ENCODE results near the gene SLC6A3.

SLC6A3 gene

DNA sequence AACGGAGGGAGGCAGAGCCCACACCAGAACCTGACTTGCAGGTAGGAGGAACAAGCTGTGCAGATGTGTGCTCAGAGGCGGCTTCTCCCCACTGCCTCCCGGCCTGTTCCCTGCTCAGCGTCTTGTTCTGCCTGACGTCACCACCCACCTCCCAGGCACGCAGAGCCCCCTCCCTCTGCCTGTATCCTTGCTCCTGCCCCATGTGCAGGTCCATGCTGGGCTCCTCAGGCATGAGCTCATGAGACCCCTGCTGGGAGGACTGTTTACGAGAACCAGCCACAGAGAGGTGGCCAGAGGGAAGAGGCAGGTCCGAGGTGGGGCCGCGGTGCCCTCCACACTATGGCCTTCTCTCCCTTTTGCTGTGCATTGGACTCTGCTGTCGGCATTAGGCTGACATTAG lies 45.5 kb downstream of the SLC6A3 start:
- peaks cover 31% of the 10 kb centered on the region for H3K27me3 ChIP-seq
- no peak for DNase-seq

DNA sequence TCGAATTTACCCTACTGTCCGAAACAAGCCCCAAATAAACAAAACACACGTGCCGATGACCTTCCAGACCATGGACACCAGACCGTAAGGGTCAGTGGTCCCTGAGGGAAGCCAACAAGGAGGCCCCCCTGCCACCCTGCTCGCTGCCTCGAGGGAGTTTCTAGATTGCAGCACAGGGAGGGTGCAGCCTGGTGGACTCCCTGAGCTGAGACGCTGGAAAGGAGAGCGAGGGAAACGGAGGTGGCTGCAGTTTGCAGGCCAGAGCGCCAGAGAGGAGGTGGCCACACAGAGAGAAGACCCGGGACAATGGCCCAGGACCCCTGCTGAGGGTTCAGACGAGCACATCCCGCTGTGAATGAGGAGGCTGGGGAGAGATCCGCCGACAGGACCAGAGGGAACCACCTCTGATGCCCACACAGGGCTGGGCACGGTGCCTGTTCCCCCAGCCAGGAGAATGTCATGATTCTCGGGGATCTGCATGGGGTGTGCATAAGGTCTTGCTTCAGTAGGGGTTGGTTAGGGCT lies 48.9 kb downstream of the SLC6A3 start:
- TF ChIP-seq, protein P1, sequence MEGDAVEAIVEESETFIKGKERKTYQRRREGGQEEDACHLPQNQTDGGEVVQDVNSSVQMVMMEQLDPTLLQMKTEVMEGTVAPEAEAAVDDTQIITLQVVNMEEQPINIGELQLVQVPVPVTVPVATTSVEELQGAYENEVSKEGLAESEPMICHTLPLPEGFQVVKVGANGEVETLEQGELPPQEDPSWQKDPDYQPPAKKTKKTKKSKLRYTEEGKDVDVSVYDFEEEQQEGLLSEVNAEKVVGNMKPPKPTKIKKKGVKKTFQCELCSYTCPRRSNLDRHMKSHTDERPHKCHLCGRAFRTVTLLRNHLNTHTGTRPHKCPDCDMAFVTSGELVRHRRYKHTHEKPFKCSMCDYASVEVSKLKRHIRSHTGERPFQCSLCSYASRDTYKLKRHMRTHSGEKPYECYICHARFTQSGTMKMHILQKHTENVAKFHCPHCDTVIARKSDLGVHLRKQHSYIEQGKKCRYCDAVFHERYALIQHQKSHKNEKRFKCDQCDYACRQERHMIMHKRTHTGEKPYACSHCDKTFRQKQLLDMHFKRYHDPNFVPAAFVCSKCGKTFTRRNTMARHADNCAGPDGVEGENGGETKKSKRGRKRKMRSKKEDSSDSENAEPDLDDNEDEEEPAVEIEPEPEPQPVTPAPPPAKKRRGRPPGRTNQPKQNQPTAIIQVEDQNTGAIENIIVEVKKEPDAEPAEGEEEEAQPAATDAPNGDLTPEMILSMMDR (IDR thresholded peaks at IDR 0.05; ENCODE audit: low read depth, low read length): no peak
- Histone ChIP-seq H3K4me1 (no peaks in the 10 kb centered on the region), H3K27me3 (peaks cover 48% of the 10 kb centered on the region), H3K4me3 (ENCODE audit: low read depth, low read length) (no peak overlapping the region), H3K36me3 (no peaks in the 10 kb centered on the region), H3K9me3 (no peaks in the 10 kb centered on the region)
- DNase-seq: no peak

More for the DNA sequence above, 45.5 kb downstream of the SLC6A3 start:
- Histone ChIP-seq H3K4me3 (ENCODE audit: low read depth, low read length) (no peak overlapping the region), H3K9me3 (no peaks in the 10 kb centered on the region), H3K36me3 (no peaks in the 10 kb centered on the region), H3K4me1 (peaks cover 6% of the 10 kb centered on the region)
- TF ChIP-seq, protein P1 (IDR thresholded peaks at IDR 0.05; ENCODE audit: low read depth, low read length): no peak

DNA sequence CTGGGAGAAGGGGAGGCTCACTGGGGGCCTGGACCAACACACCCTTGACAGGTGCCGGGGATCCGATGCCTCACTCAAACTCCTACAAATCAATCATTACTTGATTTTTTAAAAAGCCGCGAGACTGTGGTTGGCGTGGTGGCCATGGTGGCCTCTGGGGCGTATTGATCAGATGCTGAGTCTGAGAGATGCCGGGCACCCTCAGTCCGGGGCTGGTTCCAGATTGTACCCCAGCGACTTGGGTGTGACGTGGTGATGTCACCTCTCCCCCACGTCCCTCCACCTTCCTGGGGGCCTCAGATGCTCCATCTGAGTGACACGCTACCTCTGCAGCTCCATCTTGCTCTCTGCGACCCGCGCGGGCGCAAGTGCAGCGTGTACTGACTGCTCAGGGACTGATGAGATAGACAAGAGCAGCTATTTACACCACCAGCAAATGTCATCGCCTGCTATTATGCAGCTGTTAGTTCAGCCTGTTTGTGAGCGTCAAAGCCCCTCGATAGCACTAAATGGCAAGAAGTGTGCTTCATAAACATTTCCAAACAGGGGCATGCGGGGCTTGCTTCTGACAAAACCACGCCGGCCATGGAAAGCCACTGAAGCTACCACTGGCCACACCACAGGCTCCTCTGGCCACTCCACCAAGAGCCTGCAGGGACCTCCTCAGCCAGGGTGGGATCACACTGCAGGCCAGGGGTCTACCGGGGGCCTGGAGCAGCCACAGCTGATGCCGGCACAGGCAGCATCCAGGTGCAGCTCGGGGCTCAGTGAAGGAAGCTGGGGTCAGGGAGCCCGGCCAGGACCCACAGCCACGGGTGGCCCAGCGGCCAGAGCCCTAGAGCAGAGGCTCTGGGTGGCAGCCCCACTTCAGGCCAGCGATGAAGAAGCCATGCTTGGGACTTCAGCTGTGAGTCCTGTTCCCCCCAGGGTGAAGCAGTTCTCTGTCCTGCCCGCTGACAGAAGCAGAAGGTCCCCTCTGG lies 50.1 kb downstream of the SLC6A3 start:
- H3K27me3 ChIP-seq: peaks cover 58% of the 10 kb centered on the region
- no peaks in the 10 kb centered on the region for H3K9me3 ChIP-seq
- no peaks in the 10 kb centered on the region for H3K4me1 ChIP-seq
- H3K36me3 ChIP-seq: no peaks in the 10 kb centered on the region
- TF ChIP-seq, protein P1 (IDR thresholded peaks at IDR 0.05; ENCODE audit: low read depth, low read length): no peak
- no peak for DNase-seq
- no peak overlapping the region for H3K4me3 ChIP-seq (ENCODE audit: low read depth, low read length)

DNA sequence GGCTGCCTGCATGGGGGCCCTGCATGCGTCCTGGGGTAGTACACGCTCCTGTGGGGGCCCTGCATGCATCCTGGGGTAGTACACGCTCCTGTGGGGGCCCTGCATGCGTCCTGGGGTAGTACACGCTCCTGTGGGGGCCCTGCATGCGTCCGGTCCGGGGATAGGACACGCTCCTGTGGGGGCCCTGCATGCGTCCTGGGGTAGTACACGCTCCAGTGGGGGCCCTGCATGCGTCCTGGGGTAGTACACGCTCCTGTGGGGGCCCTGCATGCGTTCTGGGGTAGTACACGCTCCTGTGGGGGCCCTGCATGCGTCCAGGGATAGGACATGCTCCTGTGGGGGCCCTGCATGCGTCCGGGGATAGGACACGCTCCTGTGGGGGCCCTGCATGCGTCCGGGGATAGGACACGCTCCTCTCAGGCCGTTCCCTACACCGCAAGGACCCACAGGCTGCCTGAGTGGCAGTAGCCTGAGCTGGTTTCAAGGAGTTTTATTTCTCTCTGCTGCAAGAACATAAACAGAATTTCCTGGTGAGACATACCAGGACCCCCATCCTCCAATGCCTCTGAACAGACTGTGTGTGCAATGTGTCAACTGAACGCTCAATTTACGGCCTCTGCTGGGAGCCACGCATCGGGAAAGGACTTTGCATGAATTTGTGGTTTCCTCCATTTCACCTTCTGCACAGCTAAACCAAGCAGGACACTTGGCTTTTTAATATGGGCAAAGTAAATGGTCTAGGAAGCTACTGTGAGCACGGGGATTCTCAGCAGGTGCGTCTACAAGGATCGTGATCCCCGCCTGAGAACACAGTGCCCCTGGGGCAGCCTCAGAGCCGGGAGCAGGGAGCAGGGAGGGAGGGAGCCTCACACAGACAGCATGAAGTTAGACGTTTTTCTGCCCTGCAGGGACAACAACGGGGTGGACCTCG lies 51.4 kb downstream of the SLC6A3 start:
- DNase-seq: no peak
- no peaks in the 10 kb centered on the region for H3K36me3 ChIP-seq
- H3K9me3 ChIP-seq: no peaks in the 10 kb centered on the region
- no peaks in the 10 kb centered on the region for H3K4me1 ChIP-seq
- TF ChIP-seq, protein P1 (IDR thresholded peaks at IDR 0.05; ENCODE audit: low read depth, low read length): no peak
- H3K4me3 ChIP-seq (ENCODE audit: low read depth, low read length): no peak overlapping the region
- peaks cover 68% of the 10 kb centered on the region for H3K27me3 ChIP-seq

DNA sequence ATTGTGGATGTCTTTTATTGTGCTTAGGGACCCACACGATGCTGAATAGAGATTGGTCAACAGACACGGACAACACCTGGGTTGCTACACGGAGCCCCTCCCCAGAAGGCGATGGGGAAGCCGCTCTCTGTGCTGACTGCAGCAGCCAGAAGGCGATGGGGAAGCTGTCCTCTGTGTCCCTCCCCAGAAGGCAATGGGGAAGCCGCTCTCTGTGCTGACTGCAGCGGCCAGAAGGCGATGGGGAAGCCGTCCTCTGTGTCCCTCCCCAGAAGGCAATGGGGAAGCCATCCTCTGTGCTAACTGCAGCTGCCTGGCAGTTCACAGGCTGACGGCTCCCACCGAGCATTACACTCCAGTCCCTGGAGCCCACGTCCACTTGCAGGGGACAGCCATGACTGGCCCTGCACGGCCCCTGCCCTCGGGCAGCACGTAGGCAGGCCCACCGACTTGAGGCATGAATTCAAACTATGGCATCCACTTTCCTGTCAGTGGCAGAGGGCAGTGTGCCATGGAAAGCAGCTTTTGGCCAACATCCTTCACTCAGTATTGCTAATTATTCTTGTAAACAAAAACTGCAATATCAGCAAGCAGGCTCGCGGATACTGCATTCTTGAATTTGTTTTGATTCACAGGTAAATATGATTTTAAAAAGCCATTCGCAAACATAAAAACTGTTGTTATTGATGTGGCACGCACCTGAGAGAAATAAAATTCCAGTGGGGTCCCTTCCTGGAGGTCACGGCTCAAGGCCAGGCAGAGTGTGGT lies 52.3 kb downstream of the SLC6A3 start:
- no peak for DNase-seq
- Histone ChIP-seq H3K9me3 (no peaks in the 10 kb centered on the region), H3K4me3 (ENCODE audit: low read depth, low read length) (no peak overlapping the region), H3K4me1 (no peaks in the 10 kb centered on the region), H3K36me3 (no peaks in the 10 kb centered on the region), H3K27me3 (peaks cover 76% of the 10 kb centered on the region)
- TF ChIP-seq, protein P1 (IDR thresholded peaks at IDR 0.05; ENCODE audit: low read depth, low read length): no peak

Data from BE2C (cell line).